Nephron (organoid): ENCODE data around the gene TRIM37.
A peak's percentile ranks its signal among the peaks of the same experiment; 100 is the strongest.

Experiments used
- H3K27ac Mint-ChIP-seq, 3 experiments: 2 replicates each; pipeline ENCODE4 v1.8.0; 2020; ENCODE audit warnings: mixed read lengths in 3 of 3, mild to moderate bottlenecking in 2 of 3, moderate library complexity in 1 of 3
- H3K27me3 Mint-ChIP-seq: 2 replicates; pipeline ENCODE4 v1.8.0; 2021; ENCODE audit warnings: low read depth, mild to moderate bottlenecking, moderate library complexity, mixed read lengths
- H3K36me3 Mint-ChIP-seq: 2 replicates; pipeline ENCODE4 v1.8.0; 2020; ENCODE audit warnings: low read depth, mixed read lengths
- H3K4me1 Mint-ChIP-seq: 2 replicates; pipeline ENCODE4 v1.8.0; 2020; ENCODE audit warnings: mixed read lengths
- H3K4me3 Mint-ChIP-seq, 3 experiments: 2 replicates each; pipeline ENCODE4 v1.8.0; 2020; ENCODE audit warnings: mild to moderate bottlenecking in 3 of 3, mixed read lengths in 3 of 3, moderate library complexity in 2 of 3
- H3K9me3 Mint-ChIP-seq: 2 replicates; pipeline ENCODE4 v1.8.0; 2020; ENCODE audit warnings: mixed read lengths
- TF ChIP-seq, protein P1 (sequence below), 3 experiments: fragments of 200-600 bp; sonication (generic); IDR thresholded peaks; one replicate each; pipeline ENCODE4 v1.5.0; 2021; ENCODE audit warnings: antibody characterized with exemption in 3 of 3; ENCODE audit not compliant: unreplicated experiment in 3 of 3

Gene TRIM37

DNA sequence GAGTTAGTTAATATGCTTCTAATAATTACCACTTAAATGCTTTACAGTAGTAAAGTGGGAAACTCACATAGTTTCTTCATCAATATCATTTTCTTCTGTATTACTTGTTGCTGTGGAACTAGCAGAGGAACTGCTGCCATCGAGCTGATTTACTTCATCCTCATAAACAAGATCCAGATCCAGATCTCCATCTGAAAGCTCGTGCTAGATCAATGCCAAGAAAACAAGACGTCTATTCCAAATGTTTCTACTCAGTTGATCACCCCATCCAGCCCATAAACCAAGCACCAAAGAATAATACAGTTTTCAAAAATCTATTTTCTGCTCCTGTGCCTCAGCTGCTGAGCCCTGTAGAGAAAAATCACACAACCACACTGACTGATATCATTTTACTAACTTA, 59.1 kb downstream of the TRIM37 start:
- Mint-ChIP-seq H3K4me1 (no peaks in the 10 kb centered on the region), H3K4me3 (no peak overlapping the region), H3K36me3 (peaks cover 46% of the 10 kb centered on the region), H3K27ac (peak overlapping the region in 1 of 3 experiments; percentile 10), H3K9me3 (no peaks in the 10 kb centered on the region), H3K27me3 (no peaks in the 10 kb centered on the region)
- TF ChIP-seq, protein P1, sequence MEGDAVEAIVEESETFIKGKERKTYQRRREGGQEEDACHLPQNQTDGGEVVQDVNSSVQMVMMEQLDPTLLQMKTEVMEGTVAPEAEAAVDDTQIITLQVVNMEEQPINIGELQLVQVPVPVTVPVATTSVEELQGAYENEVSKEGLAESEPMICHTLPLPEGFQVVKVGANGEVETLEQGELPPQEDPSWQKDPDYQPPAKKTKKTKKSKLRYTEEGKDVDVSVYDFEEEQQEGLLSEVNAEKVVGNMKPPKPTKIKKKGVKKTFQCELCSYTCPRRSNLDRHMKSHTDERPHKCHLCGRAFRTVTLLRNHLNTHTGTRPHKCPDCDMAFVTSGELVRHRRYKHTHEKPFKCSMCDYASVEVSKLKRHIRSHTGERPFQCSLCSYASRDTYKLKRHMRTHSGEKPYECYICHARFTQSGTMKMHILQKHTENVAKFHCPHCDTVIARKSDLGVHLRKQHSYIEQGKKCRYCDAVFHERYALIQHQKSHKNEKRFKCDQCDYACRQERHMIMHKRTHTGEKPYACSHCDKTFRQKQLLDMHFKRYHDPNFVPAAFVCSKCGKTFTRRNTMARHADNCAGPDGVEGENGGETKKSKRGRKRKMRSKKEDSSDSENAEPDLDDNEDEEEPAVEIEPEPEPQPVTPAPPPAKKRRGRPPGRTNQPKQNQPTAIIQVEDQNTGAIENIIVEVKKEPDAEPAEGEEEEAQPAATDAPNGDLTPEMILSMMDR (IDR thresholded peaks at IDR 0.05; ENCODE audit: unreplicated experiment in 3 of 3): no peak

DNA sequence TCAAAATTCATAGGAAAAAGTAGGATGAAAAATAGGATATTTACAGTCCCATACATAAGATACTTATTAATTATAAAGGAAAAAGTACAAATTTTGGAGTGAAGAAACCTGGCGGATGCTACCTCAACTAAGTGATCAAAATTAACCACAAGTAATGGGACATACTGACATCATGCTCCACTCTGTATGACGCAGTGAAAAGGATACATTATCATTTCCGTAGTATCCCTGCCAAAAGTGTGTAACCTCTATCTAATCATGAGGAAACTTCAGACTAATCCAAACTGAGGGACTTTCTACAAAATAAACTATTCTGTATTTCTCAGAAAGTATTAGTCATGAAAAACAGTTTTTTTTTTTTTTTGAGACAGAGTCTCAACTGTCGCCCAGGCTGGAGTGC, 60.5 kb downstream of the TRIM37 start:
- H3K27me3 Mint-ChIP-seq: no peaks in the 10 kb centered on the region
- no peaks in the 10 kb centered on the region for H3K9me3 Mint-ChIP-seq
- no peak overlapping the region for H3K4me3 Mint-ChIP-seq
- H3K4me1 Mint-ChIP-seq: no peaks in the 10 kb centered on the region
- no peak overlapping the region for H3K27ac Mint-ChIP-seq
- peaks cover 41% of the 10 kb centered on the region for H3K36me3 Mint-ChIP-seq
- TF ChIP-seq, protein P1 (IDR thresholded peaks at IDR 0.05; ENCODE audit: unreplicated experiment in 3 of 3): no peak

DNA sequence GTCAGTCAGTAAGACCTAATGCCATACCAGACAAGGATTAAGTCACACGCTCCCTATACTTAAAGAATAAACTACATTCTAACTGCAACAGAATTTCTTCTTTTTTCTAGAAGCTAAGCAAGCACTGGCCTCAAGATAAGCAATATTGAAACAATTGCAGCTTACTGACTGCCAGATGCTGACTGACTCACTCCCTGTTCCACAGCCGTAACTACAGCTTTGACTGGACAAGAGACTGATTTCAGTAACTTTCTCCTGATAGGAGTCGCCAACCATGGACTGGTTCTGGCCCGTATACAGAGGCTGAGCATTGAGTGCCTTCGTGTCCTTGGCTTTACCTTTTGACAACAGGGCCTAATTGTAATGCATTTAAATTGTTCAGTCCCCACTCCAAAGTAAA, 67.9 kb downstream of the TRIM37 start:
- H3K9me3 Mint-ChIP-seq: no peaks in the 10 kb centered on the region
- H3K4me1 Mint-ChIP-seq: no peaks in the 10 kb centered on the region
- peaks cover 48% of the 10 kb centered on the region for H3K36me3 Mint-ChIP-seq
- no peak overlapping the region for H3K4me3 Mint-ChIP-seq
- TF ChIP-seq, protein P1 (IDR thresholded peaks at IDR 0.05; ENCODE audit: unreplicated experiment in 3 of 3): no peak
- H3K27me3 Mint-ChIP-seq: no peaks in the 10 kb centered on the region
- H3K27ac Mint-ChIP-seq: no peak overlapping the region

DNA sequence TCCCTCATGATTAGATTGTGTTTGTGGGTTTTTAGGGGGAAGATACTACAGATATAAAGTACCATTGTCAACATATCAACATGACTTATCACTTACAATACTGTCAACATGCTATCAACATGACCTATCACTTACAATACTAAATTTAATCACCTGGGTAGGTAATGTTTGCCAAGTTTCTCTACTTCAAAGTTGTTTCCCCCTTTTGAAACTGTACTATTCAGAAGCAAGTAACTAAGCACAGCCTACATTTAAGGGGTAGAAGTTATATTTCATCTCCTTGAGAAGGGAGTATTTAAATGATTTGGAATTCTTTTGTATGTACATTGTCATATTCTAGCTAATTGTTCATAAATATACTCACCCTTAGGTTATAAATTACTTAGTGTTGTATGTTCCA, 68.7 kb downstream of the TRIM37 start:
- no peaks in the 10 kb centered on the region for H3K27me3 Mint-ChIP-seq
- H3K27ac Mint-ChIP-seq: no peak overlapping the region
- peaks cover 40% of the 10 kb centered on the region for H3K36me3 Mint-ChIP-seq
- H3K4me3 Mint-ChIP-seq: no peak overlapping the region
- TF ChIP-seq, protein P1 (IDR thresholded peaks at IDR 0.05; ENCODE audit: unreplicated experiment in 3 of 3): no peak
- no peaks in the 10 kb centered on the region for H3K9me3 Mint-ChIP-seq
- no peaks in the 10 kb centered on the region for H3K4me1 Mint-ChIP-seq

DNA sequence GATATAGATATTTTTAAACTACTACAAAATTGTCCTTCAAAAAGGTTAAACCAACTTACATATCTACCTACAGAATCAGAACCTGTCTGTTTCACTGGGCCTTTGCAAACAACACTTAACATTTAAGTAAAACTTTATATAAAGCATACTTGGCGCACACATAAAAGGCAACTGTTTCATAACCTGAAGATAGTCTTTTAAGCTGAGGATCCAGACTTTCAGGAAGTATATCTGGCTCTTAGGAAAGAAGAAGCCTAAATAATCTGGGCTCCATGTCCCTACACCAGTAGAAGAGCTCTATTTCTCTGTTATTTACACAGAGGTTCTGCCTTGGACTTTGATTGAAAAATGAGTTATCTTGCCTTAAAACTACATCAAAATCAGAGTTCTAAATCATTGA, 75.9 kb downstream of the TRIM37 start:
- Mint-ChIP-seq H3K9me3 (no peaks in the 10 kb centered on the region), H3K4me3 (no peak overlapping the region), H3K27ac (no peak overlapping the region), H3K36me3 (peaks cover 25% of the 10 kb centered on the region), H3K27me3 (no peaks in the 10 kb centered on the region), H3K4me1 (no peaks in the 10 kb centered on the region)
- TF ChIP-seq, protein P1 (IDR thresholded peaks at IDR 0.05; ENCODE audit: unreplicated experiment in 3 of 3): no peak

DNA sequence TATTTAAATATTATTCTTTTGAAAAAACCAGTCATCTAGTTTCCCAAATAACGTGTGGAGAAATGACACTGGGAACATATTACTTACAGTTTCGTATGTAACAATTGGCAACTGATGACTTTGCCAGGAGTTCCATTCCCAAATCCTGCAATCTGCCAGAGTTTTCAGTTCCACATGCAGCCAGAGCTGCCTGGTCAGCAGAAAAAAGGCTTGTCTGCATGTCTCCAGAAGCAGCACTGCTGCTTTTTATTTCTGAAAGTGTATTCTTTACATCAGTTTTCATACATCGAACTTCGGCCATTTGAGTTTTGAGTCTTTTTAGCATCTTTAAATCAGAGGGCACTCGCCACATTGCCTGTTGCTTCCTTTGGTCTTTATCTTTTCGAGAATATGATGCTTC, 78.4 kb downstream of the TRIM37 start:
- no peak overlapping the region for H3K27ac Mint-ChIP-seq
- H3K9me3 Mint-ChIP-seq: no peaks in the 10 kb centered on the region
- H3K4me1 Mint-ChIP-seq: no peaks in the 10 kb centered on the region
- TF ChIP-seq, protein P1 (IDR thresholded peaks at IDR 0.05; ENCODE audit: unreplicated experiment in 3 of 3): no peak
- H3K27me3 Mint-ChIP-seq: no peaks in the 10 kb centered on the region
- H3K4me3 Mint-ChIP-seq: no peak overlapping the region
- peaks cover 23% of the 10 kb centered on the region for H3K36me3 Mint-ChIP-seq
